Activated B cell treated with CpG ODN at 0.5 μM for 24 hours (primary cell): Measurements from ENCODE around the gene ITGB2. TPM values are rescaled to one million over a fixed set of nuclear protein-coding genes. Genes with fewer than 3 reads are reported as not detected.
A peak's percentile ranks its signal among the peaks of the same experiment; 100 is the strongest.

ENCODE experiments used
- ATAC-seq: fragments of 200-7000 bp; cut with Tn5 transposase; one replicate; pipeline ENCODE4 v1.10.0; 2021; ENCODE audit warnings: low read depth, mild to moderate bottlenecking, moderate library complexity
- CTCF ChIA-PET: fragments of 350-600 bp; sonication (Branson Sonifier 250); formaldehyde crosslinking; loops from one replicate; lab custom pipeline; 2021; ENCODE audit warnings: antibody characterized with exemption; lab: Charles Lee
- POLR2A ChIA-PET: fragments of 350-600 bp; sonication (Branson Sonifier 250); formaldehyde crosslinking; loops from one replicate; lab custom pipeline; 2021; ENCODE audit warnings: antibody characterized with exemption; lab: Charles Lee
- DNase-seq: peaks from one replicate; pipeline ENCODE4 v3.0.0; 2022
- H3K27ac Mint-ChIP-seq: one replicate; pipeline ENCODE4 v1.8.0; 2020; ENCODE audit warnings: mixed read lengths
- H3K27me3 Mint-ChIP-seq: one replicate; pipeline ENCODE4 v1.8.0; 2021; ENCODE audit warnings: mixed read lengths
- H3K36me3 Mint-ChIP-seq: one replicate; pipeline ENCODE4 v1.8.0; 2021; ENCODE audit warnings: low read depth, mixed read lengths
- H3K4me1 Mint-ChIP-seq: one replicate; pipeline ENCODE4 v1.8.0; 2021; ENCODE audit warnings: mixed read lengths
- H3K4me3 Mint-ChIP-seq: one replicate; pipeline ENCODE4 v1.8.0; 2020; ENCODE audit warnings: mild to moderate bottlenecking, mixed read lengths
- H3K9me3 Mint-ChIP-seq: one replicate; pipeline ENCODE4 v1.8.0; 2020; ENCODE audit warnings: mixed read lengths
- intact Hi-C: fragments of 100-400 bp; cut with micrococcal nuclease; formaldehyde crosslinking; loops from one replicate; pipeline ENCODE4 v1.15.1; 2024
- total RNA-seq: library from RNA; stranded (reverse); gene quantifications from 2 replicates; pipeline ENCODE4 v1.2.3, GENCODE V29; 2022
- TF ChIP-seq, protein P1 (sequence below): fragments of 200-600 bp; IDR thresholded peaks from one replicate; pipeline ENCODE4 v1.8.0; 2022; ENCODE audit warnings: antibody characterized with exemption, mild to moderate bottlenecking

The ITGB2 gene
- total RNA-seq, 1 donor from 2014 or later, result 124 TPM

DNA sequence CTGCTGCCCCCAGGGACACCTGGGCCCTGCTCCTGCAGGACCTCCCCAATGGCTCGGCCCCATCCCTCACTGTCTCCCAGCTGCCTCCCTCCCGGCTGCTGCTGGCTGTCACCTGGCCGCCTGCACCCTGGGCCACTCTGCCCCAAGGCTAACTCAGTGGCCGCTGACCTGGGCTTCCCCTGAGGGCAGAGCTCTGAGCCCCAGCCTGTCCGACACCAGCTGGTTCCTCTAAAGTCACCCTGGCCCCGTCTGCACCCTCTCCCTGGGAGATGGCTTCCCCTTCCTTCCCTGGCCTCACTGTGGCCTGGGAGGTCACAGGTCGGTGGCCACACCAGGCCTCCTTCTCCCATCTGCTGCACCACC lies 15.0 kb downstream of the ITGB2 start:
- ChIA-PET CTCF (no interaction called here), POLR2A (interaction anchor here (0.7 kb wide), 1 partner anchor 15 kb away, joined by 3 read pairs; the partner anchor contains the start of gene ITGB2)
- no peaks in the 10 kb centered on the region for H3K9me3 Mint-ChIP-seq
- H3K36me3 Mint-ChIP-seq, result peaks cover 61% of the 10 kb centered on the region
- no peak for DNase-seq
- no peak for ATAC-seq
- TF ChIP-seq, protein P1, sequence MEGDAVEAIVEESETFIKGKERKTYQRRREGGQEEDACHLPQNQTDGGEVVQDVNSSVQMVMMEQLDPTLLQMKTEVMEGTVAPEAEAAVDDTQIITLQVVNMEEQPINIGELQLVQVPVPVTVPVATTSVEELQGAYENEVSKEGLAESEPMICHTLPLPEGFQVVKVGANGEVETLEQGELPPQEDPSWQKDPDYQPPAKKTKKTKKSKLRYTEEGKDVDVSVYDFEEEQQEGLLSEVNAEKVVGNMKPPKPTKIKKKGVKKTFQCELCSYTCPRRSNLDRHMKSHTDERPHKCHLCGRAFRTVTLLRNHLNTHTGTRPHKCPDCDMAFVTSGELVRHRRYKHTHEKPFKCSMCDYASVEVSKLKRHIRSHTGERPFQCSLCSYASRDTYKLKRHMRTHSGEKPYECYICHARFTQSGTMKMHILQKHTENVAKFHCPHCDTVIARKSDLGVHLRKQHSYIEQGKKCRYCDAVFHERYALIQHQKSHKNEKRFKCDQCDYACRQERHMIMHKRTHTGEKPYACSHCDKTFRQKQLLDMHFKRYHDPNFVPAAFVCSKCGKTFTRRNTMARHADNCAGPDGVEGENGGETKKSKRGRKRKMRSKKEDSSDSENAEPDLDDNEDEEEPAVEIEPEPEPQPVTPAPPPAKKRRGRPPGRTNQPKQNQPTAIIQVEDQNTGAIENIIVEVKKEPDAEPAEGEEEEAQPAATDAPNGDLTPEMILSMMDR, result no peak
- no peaks in the 10 kb centered on the region for H3K27me3 Mint-ChIP-seq
- no peak overlapping the region for H3K27ac Mint-ChIP-seq
- no peak overlapping the region for H3K4me3 Mint-ChIP-seq
- H3K4me1 Mint-ChIP-seq, result peaks cover 52% of the 10 kb centered on the region
- intact Hi-C loops, result no loop called here

DNA sequence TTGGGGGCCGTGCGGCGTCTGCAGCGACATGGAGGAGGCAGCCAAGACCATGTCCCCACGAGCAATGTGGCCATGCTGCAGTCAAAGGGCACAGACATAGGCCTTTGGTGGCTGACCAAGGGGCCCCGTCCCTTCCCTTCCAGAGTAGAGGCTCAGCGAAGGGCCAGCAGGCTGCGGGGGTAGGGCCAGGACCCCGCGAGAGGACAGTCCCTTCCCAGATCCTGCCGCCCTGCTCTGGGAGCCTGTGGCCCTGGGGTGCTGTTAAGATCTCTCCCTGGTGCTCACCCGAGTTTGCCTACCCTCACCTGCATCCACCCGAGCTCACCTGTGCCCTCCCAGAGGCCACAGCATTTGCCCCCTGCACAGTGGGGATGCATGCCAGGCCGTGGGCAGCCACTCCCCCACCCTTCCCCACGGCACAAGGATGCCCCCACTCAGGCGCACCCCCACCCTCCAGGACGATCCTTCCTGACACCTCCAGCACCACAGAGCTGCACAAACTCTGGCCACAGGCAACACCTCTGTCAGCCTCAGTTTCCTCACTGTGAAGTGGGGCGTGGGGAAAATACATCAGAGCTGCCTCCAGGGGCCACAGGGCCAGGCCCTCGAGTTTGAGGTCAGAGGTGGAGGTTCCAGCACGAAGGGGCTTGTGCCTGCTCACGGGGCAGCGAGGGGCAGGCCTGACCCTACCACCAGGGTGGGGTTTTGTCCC lies 15.5 kb downstream of the ITGB2 start:
- ChIA-PET POLR2A (interaction anchor here (0.7 kb wide), 1 partner anchor 16 kb away, joined by 3 read pairs; the partner anchor contains the start of gene ITGB2), CTCF (no interaction called here)
- Mint-ChIP-seq H3K27me3 (no peaks in the 10 kb centered on the region), H3K36me3 (peaks cover 67% of the 10 kb centered on the region), H3K9me3 (no peaks in the 10 kb centered on the region), H3K4me3 (no peak overlapping the region), H3K4me1 (peaks cover 47% of the 10 kb centered on the region), H3K27ac (peak overlapping the region; percentile 7)
- intact Hi-C loops, result no loop called here
- TF ChIP-seq, protein P1, result no peak
- no peak for DNase-seq
- no peak for ATAC-seq

DNA sequence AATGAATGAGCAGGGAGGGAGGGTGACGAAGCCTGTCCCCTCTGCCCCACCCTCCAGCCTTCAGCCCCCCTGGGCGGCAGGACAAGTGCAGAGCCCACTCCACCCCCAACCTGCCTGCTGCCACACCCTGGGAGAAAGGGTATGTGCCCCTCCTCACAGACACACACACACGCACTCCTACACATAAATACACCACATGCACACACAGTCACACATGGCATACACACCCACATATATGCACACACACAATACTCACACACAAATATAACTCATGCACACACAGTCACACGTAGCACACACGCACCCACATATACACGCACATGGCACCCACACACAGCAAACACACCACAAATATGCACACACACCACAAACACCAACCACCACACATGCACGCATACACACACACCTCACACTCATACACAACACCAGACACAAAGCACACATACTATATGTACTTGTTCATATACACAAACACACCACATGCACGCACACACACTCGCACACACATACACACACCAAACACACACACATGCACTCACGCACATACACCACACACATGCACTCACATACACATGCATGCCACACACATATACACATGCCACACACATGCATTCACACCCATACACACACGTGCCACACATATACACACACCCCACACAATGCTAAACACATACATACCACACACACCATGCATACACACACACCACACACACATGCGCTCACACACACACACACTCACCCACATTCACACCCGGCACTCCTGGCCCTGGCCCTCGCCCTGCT lies 16.4 kb downstream of the ITGB2 start:
- peak overlapping the region; percentile 6 for H3K27ac Mint-ChIP-seq
- peaks cover 39% of the 10 kb centered on the region for H3K4me1 Mint-ChIP-seq
- POLR2A ChIA-PET, result no interaction called here

DNA sequence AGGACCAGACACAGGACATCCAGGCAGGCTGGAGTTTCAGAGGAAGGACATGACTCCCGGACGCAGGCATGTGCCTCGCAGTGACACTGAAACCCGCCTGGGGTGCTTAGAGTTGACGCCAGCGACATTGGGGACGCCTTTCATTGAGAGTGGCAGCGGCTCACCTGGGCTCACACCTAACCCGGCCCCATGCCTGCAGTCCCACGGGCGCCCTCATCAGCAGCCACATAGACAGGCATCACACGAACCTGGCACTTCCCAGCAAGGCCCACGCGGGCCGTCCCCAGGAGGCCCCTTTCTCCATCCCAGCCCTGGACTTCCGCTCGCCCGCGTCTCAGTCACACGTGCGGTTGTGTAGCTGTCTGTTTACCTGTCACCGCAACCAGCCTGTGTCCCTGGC lies 17.0 kb downstream of the ITGB2 start:
- POLR2A ChIA-PET, result no interaction called here
- no peak for ATAC-seq
- peaks cover 33% of the 10 kb centered on the region for H3K4me1 Mint-ChIP-seq
- CTCF ChIA-PET, result no interaction called here
- no peak for DNase-seq
- intact Hi-C loops, result no loop called here
- H3K27me3 Mint-ChIP-seq, result no peaks in the 10 kb centered on the region
- no peak overlapping the region for H3K4me3 Mint-ChIP-seq
- H3K9me3 Mint-ChIP-seq, result no peaks in the 10 kb centered on the region
- H3K36me3 Mint-ChIP-seq, result peaks cover 64% of the 10 kb centered on the region
- TF ChIP-seq, protein P1, result no peak
- no peak overlapping the region for H3K27ac Mint-ChIP-seq

More for the DNA sequence above, 16.4 kb downstream of the ITGB2 start:
- peaks cover 66% of the 10 kb centered on the region for H3K36me3 Mint-ChIP-seq
- H3K4me3 Mint-ChIP-seq, result no peak overlapping the region
- no peak for DNase-seq
- CTCF ChIA-PET, result no interaction called here
- no peaks in the 10 kb centered on the region for H3K27me3 Mint-ChIP-seq
- ATAC-seq, result no peak
- no peaks in the 10 kb centered on the region for H3K9me3 Mint-ChIP-seq
- TF ChIP-seq, protein P1, result no peak
- intact Hi-C loops, result no loop called here

DNA sequence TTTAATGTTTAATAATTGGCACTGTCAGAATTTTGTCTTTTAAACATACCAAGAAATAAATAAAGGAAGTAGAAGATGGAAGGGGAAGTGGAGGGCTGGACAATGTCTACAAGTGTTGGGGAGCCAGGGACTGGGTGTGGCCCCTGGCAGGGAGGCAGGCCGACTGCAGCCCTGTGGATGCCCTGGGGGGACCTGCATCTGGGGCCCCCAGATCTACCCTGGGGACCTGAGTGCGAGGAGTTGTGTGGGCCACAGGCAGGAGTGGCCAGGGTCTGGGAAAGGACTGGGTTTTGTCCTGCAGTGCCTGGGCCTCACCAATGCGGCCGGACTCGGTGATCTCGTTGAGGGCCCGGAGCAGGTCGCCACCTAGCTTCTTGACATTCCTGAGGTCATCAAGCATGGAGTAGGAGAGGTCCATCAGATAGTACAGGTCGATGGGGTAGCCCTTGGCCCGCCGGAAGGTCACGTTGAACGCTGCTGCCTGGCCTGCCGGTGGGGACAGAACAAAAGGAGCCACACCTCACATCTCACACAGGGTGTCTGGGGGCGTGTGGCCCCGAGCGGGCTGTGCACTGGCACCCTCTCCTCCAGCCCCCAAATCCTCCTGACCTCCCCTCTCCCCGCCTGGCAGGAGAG lies 17.5 kb downstream of the ITGB2 start:
- H3K9me3 Mint-ChIP-seq, result no peaks in the 10 kb centered on the region
- TF ChIP-seq, protein P1, result no peak
- H3K4me3 Mint-ChIP-seq, result no peak overlapping the region
- H3K27ac Mint-ChIP-seq, result no peak overlapping the region
- intact Hi-C loops, result no loop called here
- no peaks in the 10 kb centered on the region for H3K27me3 Mint-ChIP-seq
- no peak for DNase-seq
- H3K36me3 Mint-ChIP-seq, result peaks cover 68% of the 10 kb centered on the region
- CTCF ChIA-PET, result no interaction called here
- no peak for ATAC-seq
- POLR2A ChIA-PET, result no interaction called here
- peaks cover 30% of the 10 kb centered on the region for H3K4me1 Mint-ChIP-seq
